GM21447 (cell line): ENCODE results near the gene FXYD6.

Source experiments
- ATAC-seq: cut with Tn5 transposase; IDR thresholded peaks from one replicate; pipeline ENCODE4 v1.9.1; 2021; ENCODE audit not compliant: unreplicated experiment

Gene FXYD6

GRCh38 chr11:117851106-117851505 lies 25.4 kb downstream of the FXYD6 start:
- ATAC-seq: no peak

- ATAC-seq: no peak
These were observed 26.6 kb downstream of the FXYD6 start for GRCh38 chr11:117849781-117850414.

GRCh38 chr11:117843666-117844484 lies 32.6 kb downstream of the FXYD6 start:
- no peak for ATAC-seq

GRCh38 chr11:117842131-117842941 lies 34.1 kb downstream of the FXYD6 start:
- ATAC-seq: no peak

- ATAC-seq: no peak
These were observed 34.9 kb downstream of the FXYD6 start for GRCh38 chr11:117841551-117842031.

GRCh38 chr11:117840881-117841550 lies 35.4 kb downstream of the FXYD6 start:
- no peak for ATAC-seq

- ATAC-seq: no peak
These were observed 36.3 kb downstream of the FXYD6 start for GRCh38 chr11:117839936-117840813.

- no peak for ATAC-seq
These were observed 37.0 kb downstream of the FXYD6 start for GRCh38 chr11:117839380-117839881.

GRCh38 chr11:117838901-117839300 lies 37.6 kb downstream of the FXYD6 start:
- ATAC-seq: no peak

GRCh38 chr11:117837791-117838190 lies 38.7 kb downstream of the FXYD6 start:
- ATAC-seq: no peak

- ATAC-seq: no peak
These were observed 39.2 kb downstream of the FXYD6 start for GRCh38 chr11:117837070-117837776.

- ATAC-seq: no peak
These were observed 40.1 kb downstream of the FXYD6 start for GRCh38 chr11:117836077-117836960.

- ATAC-seq: no peak
These were observed 40.9 kb downstream of the FXYD6 start for GRCh38 chr11:117835576-117835975.

GRCh38 chr11:117834838-117835443 lies 41.5 kb downstream of the FXYD6 start:
- no peak for ATAC-seq

- no peak for ATAC-seq
These were observed 42.2 kb downstream of the FXYD6 start for GRCh38 chr11:117834068-117834810.

- no peak for ATAC-seq
These were observed 43.0 kb downstream of the FXYD6 start for GRCh38 chr11:117833401-117833891.

GRCh38 chr11:117832511-117832910 lies 43.9 kb downstream of the FXYD6 start:
- no peak for ATAC-seq
